H1 (cell line): Measurements from ENCODE around the gene NRIP3. TPM values are rescaled to one million over a fixed set of nuclear protein-coding genes. Genes with fewer than 3 reads are reported as not detected.

Experiments used
- CTCF ChIA-PET: fragments of 300-600 bp; sonication (Branson Sonifier 250); formaldehyde crosslinking; loops from one replicate; lab custom pipeline; 2021; ENCODE audit not compliant: partially characterized antibody; lab: Charles Lee
- POLR2A ChIA-PET: fragments of 300-600 bp; sonication (Branson Sonifier 250); formaldehyde crosslinking; loops from one replicate; lab custom pipeline; 2021; ENCODE audit warnings: inconsistent platforms; ENCODE audit not compliant: partially characterized antibody; lab: Charles Lee
- DNase-seq, 2 experiments: peaks; one replicate each; pipeline versions ENCODE4 v3.0.0 to v3.0.0-alpha.2; 2010 to 2022; ENCODE audit warnings: low spot score in 2 of 2, low read depth in 1 of 2, mixed read lengths in 1 of 2
- FAIRE-seq: peaks from 2 replicates; lab custom pipeline; 2011; peaks lifted over from hg19 to GRCh38; lab: Jason Lieb, UNC
- H2AFZ ChIP-seq: 2 replicates; pipeline ENCODE4 v1.8.1; 2012; ENCODE audit warnings: low read length, inconsistent platforms
- H2AK5ac ChIP-seq: 2 replicates; pipeline ENCODE4 v1.6.1; 2013; ENCODE audit warnings: low read depth, low read length
- H2BK120ac ChIP-seq: replicated peaks from 2 replicates; pipeline ENCODE3; 2013; ENCODE audit warnings: low read depth, low read length, inconsistent platforms
- H2BK12ac ChIP-seq: 2 replicates; pipeline ENCODE4 v1.6.1; 2013; ENCODE audit warnings: low read depth, low read length
- H2BK15ac ChIP-seq: 2 replicates; pipeline ENCODE4 v1.6.1; 2013; ENCODE audit warnings: low read length
- H2BK20ac ChIP-seq: 2 replicates; pipeline ENCODE4 v1.6.1; 2013; ENCODE audit warnings: low read length
- H2BK5ac ChIP-seq: 2 replicates; pipeline ENCODE4 v1.6.1; 2013; ENCODE audit warnings: low read depth, low read length
- H3K14ac ChIP-seq: 2 replicates; pipeline ENCODE4 v1.6.1; 2013; ENCODE audit warnings: inconsistent platforms; ENCODE audit not compliant: insufficient read length
- H3K18ac ChIP-seq: 2 replicates; pipeline ENCODE4 v1.6.1; 2013; ENCODE audit warnings: low read length; ENCODE audit errors: extremely low read depth
- H3K23ac ChIP-seq: 2 replicates; pipeline ENCODE4 v1.6.1; 2013; ENCODE audit warnings: inconsistent platforms; ENCODE audit not compliant: insufficient read length
- H3K23me2 ChIP-seq: 2 replicates; pipeline ENCODE4 v1.6.1; 2013; ENCODE audit warnings: low read depth, low read length
- H3K27ac ChIP-seq: 2 replicates; pipeline ENCODE4 v1.6.1; 2011; ENCODE audit warnings: low read depth, low read length, inconsistent platforms
- H3K27me3 ChIP-seq, 4 experiments: replicated peaks in 1 of 4; 1 replicate in 1 of 4; 2 replicates in 3 of 4; pipeline versions ENCODE4 v1.6.1 to v1.8.1; 2011 to 2013; ENCODE audit warnings: low read length in 3 of 4, mild to moderate bottlenecking in 3 of 4, inconsistent platforms in 2 of 4, mixed read lengths in 2 of 4, moderate library complexity in 1 of 4; ENCODE audit not compliant: control insufficient read depth in 3 of 4, insufficient read depth in 3 of 4; ENCODE audit errors: extremely low read depth in 1 of 4
- H3K36me3 ChIP-seq, 4 experiments: 2 replicates each; pipeline versions ENCODE4 v1.6.1 to v1.8.1; 2011 to 2013; ENCODE audit warnings: mild to moderate bottlenecking in 4 of 4, low read length in 3 of 4, moderate library complexity in 2 of 4, control low read depth in 1 of 4, inconsistent platforms in 1 of 4; ENCODE audit not compliant: insufficient read depth in 4 of 4, control insufficient read depth in 2 of 4
- H3K4ac ChIP-seq: replicated peaks from 2 replicates; pipeline ENCODE3; 2013; ENCODE audit warnings: low read length, low read depth, mixed read lengths, inconsistent platforms; ENCODE audit not compliant: insufficient read length
- H3K4me1 ChIP-seq, 4 experiments: replicated peaks in 1 of 4; 1 replicate in 1 of 4; 2 replicates in 3 of 4; pipeline versions ENCODE4 v1.6.1 to v1.8.1; 2011 to 2013; ENCODE audit warnings: low read length in 3 of 4, inconsistent platforms in 2 of 4, mixed read lengths in 1 of 4; ENCODE audit not compliant: insufficient read depth in 4 of 4, control insufficient read depth in 3 of 4
- H3K4me2 ChIP-seq, 2 experiments: 2 replicates each; pipeline versions ENCODE4 v1.6.1 to v1.8.1; 2011 to 2013; ENCODE audit warnings: low read depth in 2 of 2, low read length in 2 of 2, control low read depth in 1 of 2, inconsistent platforms in 1 of 2, mild to moderate bottlenecking in 1 of 2; ENCODE audit not compliant: insufficient read depth in 1 of 2
- H3K4me3 ChIP-seq, 4 experiments: fragments of 200-600, 300-600 bp in 1 of 4; sonication (generic), shearing (Covaris generic), sonication (Bioruptor Twin) in 1 of 4; 2 replicates each; pipeline versions ENCODE4 v1.5.1 to v1.8.1; 2011 to 2016; ENCODE audit warnings: low read length in 4 of 4, low read depth in 3 of 4, control low read depth in 2 of 4, inconsistent platforms in 2 of 4, mild to moderate bottlenecking in 2 of 4, mixed read lengths in 1 of 4, moderate library complexity in 1 of 4; ENCODE audit not compliant: insufficient read depth in 2 of 4; ENCODE audit errors: extremely low read depth in 1 of 4
- H3K56ac ChIP-seq: replicated peaks from 2 replicates; pipeline ENCODE3; 2013; ENCODE audit warnings: low read depth, mild to moderate bottlenecking, mixed read lengths, low read length, inconsistent platforms; ENCODE audit not compliant: insufficient read length
- H3K79me1 ChIP-seq: 2 replicates; pipeline ENCODE4 v1.6.1; 2013; ENCODE audit warnings: low read depth, low read length, control low read depth
- H3K79me2 ChIP-seq, 2 experiments: 2 replicates each; pipeline versions ENCODE4 v1.6.1 to v1.8.1; 2012 to 2013; ENCODE audit warnings: low read length in 2 of 2, mild to moderate bottlenecking in 2 of 2, inconsistent platforms in 1 of 2; ENCODE audit not compliant: insufficient read depth in 2 of 2, control insufficient read depth in 1 of 2
- H3K9ac ChIP-seq, 4 experiments: replicated peaks in 1 of 4; 1 replicate in 1 of 4; 2 replicates in 3 of 4; pipeline versions ENCODE4 v1.6.1 to v1.8.1; 2011 to 2013; ENCODE audit warnings: low read depth in 3 of 4, low read length in 3 of 4, control low read depth in 2 of 4, mild to moderate bottlenecking in 2 of 4, moderate library complexity in 2 of 4, inconsistent platforms in 1 of 4; ENCODE audit errors: extremely low read depth in 1 of 4
- H3K9me3 ChIP-seq, 2 experiments: 2 replicates each; pipeline versions ENCODE4 v1.6.1 to v1.8.1; 2012 to 2013; ENCODE audit warnings: mild to moderate bottlenecking in 2 of 2, moderate library complexity in 2 of 2, control low read depth in 1 of 2, inconsistent platforms in 1 of 2, low read depth in 1 of 2, low read length in 1 of 2, mixed read lengths in 1 of 2; ENCODE audit not compliant: insufficient read depth in 2 of 2
- H4K20me1 ChIP-seq, 2 experiments: replicated peaks in 1 of 2; 2 replicates each; pipeline versions ENCODE3 to v1.8.1; 2011 to 2013; ENCODE audit warnings: inconsistent platforms in 2 of 2, low read length in 2 of 2, mild to moderate bottlenecking in 1 of 2; ENCODE audit not compliant: insufficient read depth in 2 of 2, control insufficient read depth in 1 of 2
- H4K5ac ChIP-seq: 2 replicates; pipeline ENCODE4 v1.6.1; 2013; ENCODE audit warnings: low read length, low read depth, mixed read lengths, inconsistent platforms; ENCODE audit not compliant: insufficient read length
- H4K8ac ChIP-seq: 2 replicates; pipeline ENCODE4 v1.8.0; 2013; ENCODE audit warnings: mild to moderate bottlenecking, moderate library complexity, low read length, inconsistent platforms; ENCODE audit not compliant: insufficient read depth; ENCODE audit errors: extremely low read depth
- H4K91ac ChIP-seq: replicated peaks from 2 replicates; pipeline ENCODE3; 2013; ENCODE audit warnings: low read length, mixed read lengths, inconsistent platforms; ENCODE audit not compliant: insufficient read length
- BCL11A ChIP-seq, 2 experiments: IDR thresholded peaks; one replicate each; pipeline ENCODE4 v1.6.1; 2011; ENCODE audit warnings: low read depth in 2 of 2, low read length in 2 of 2, mild to moderate bottlenecking in 2 of 2
- CHD1 ChIP-seq: IDR thresholded peaks from 2 replicates; pipeline ENCODE4 v1.6.1; 2012; ENCODE audit warnings: low read depth, low read length, improper control_type of control experiment
- HDAC6 ChIP-seq: IDR thresholded peaks from one replicate; pipeline ENCODE4 v1.7.1; 2012; ENCODE audit warnings: low read depth, mild to moderate bottlenecking, inconsistent platforms, low read length, moderate library complexity
- NRF1 ChIP-seq: IDR thresholded peaks from 2 replicates; pipeline ENCODE4 v1.6.1; 2011; ENCODE audit warnings: mild to moderate bottlenecking, low read depth, low read length, improper control_type of control experiment
- POLR2AphosphoS5 ChIP-seq: IDR thresholded peaks from 2 replicates; pipeline ENCODE4 v1.6.1; 2011; ENCODE audit warnings: low read depth, low read length
- POU5F1 ChIP-seq: IDR thresholded peaks from 2 replicates; pipeline ENCODE4 v1.6.1; 2011; ENCODE audit warnings: low read depth, mild to moderate bottlenecking, low read length, moderate library complexity
- SUZ12 ChIP-seq: fragments of 200-600 bp; sonication (generic); IDR thresholded peaks from 2 replicates; pipeline ENCODE4 v1.6.1; 2012; ENCODE audit warnings: mild to moderate bottlenecking, inconsistent platforms, low read length, moderate library complexity, mixed read lengths
- TBP ChIP-seq: IDR thresholded peaks from 2 replicates; pipeline ENCODE4 v1.6.1; 2011; ENCODE audit warnings: low read depth, low read length, improper control_type of control experiment
- TCF12 ChIP-seq: IDR thresholded peaks from 2 replicates; pipeline ENCODE4 v1.6.1; 2011; ENCODE audit warnings: low read depth, mild to moderate bottlenecking, low read length
- TEAD4 ChIP-seq: IDR thresholded peaks from 2 replicates; pipeline ENCODE4 v1.6.1; 2012; ENCODE audit warnings: low read depth, low read length, inconsistent platforms, mixed read lengths
- WGBS, 2 experiments: shearing (Covaris generic) in 1 of 2; methylation state at CpG; one replicate each; pipeline versions ENCODE4 v1.1.6 to v1.1.7; 2013 to 2015; ENCODE audit warnings: low lambda C conversion rate in 2 of 2, mixed read lengths in 2 of 2, inconsistent platforms in 1 of 2, low coverage in 1 of 2, missing lambda C conversion rate in 1 of 2; ENCODE audit not compliant: insufficient replicate concordance in 2 of 2, insufficient coverage in 1 of 2, insufficient read length in 1 of 2; ENCODE audit errors: extremely low coverage in 1 of 2, missing lambda C conversion rate in 1 of 2; 5-methylcytosine and 5-hydroxymethylcytosine counted together
- polyA plus RNA-seq, 7 experiments: library from polyadenylated mRNA; depleted of rRNA in 3 of 7; stranded (reverse) in 5 of 7; unstranded in 2 of 7; fragments of >200 nt in 5 of 7; fragments of 200-250 nt in 2 of 7; gene quantifications; 1 replicate in 5 of 7; 2 replicates in 1 of 7; 4 replicates in 1 of 7; pipeline versions ENCODE4 v1.2.1 to v1.2.3, GENCODE V29; 2011 to 2013; ENCODE audit warnings: missing spikeins in 2 of 7, mixed read lengths in 2 of 7
- total RNA-seq: library from RNA; stranded (reverse); fragmentation: NEBNext Ultra II Directional; extraction: Animal tissue kit (Norgen Biotek cat#: 25700); gene quantifications from 2 replicates; pipeline ENCODE4 v1.2.1, GENCODE V29; 2021

Gene NRIP3
- total and polyA plus RNA-seq, 2 of the 8 experiments (the other 6 are each of a cell fraction or from before 2014, with no cell fraction given) = 3.9 to 7.1 TPM

- H2AFZ ChIP-seq = 0 out of 2 replicates have a peak within 1 kb of the TSS, but pooled peaks have one; percentile 24
- H2BK5ac ChIP-seq = peak within 1 kb of the TSS; percentile 38; the same call in 1 of the 2 replicates
- no peak within 1 kb of the TSS for H4K8ac ChIP-seq
- peaks cover 0 to 8% (median 1%) of the 10 kb centered on the region in 4 experiments; a peak in 2 of 7 replicates for H3K4me1 ChIP-seq
- POLR2A ChIA-PET = interaction anchor here (0.6 kb wide), 1 partner anchor 26 kb away, joined by 3 read pairs; no protein-coding TSS in a partner anchor
- no peak within 1 kb of the TSS for H3K23ac ChIP-seq
- H3K79me1 ChIP-seq = no peaks in the 10 kb centered on the region
- TF ChIP-seq TEAD4 = no peak
- TF ChIP-seq BCL11A (IDR thresholded peaks at IDR 0.05; ENCODE audit: low read depth in 2 of 2, low read length in 2 of 2) = no peak
- no peak for TF ChIP-seq TBP
- TF ChIP-seq SUZ12 = no peak
- no peak for TF ChIP-seq NRF1
- TF ChIP-seq HDAC6 = no peak
- no peak for TF ChIP-seq TCF12
- TF ChIP-seq POU5F1 = no peak
- TF ChIP-seq POLR2AphosphoS5 = no peak
- no peak for TF ChIP-seq CHD1
- H3K27ac ChIP-seq = no peak within 1 kb of the TSS; the same call in 1 of the 2 replicates
- no peaks in the 10 kb centered on the region for H4K20me1 ChIP-seq
- H3K9me3 ChIP-seq = no peaks in the 10 kb centered on the region
- no peaks in the 10 kb centered on the region for H3K23me2 ChIP-seq
- no peak within 1 kb of the TSS for H2BK20ac ChIP-seq
- no peak within 1 kb of the TSS for H2BK15ac ChIP-seq
- H2BK120ac ChIP-seq = peak within 1 kb of the TSS; percentile 11
- no peak within 1 kb of the TSS for H3K4me2 ChIP-seq
- peak within 1 kb of the TSS; percentile 20; the same call in 1 of the 2 replicates for H3K18ac ChIP-seq
- H4K91ac ChIP-seq = peak within 1 kb of the TSS; percentile 38
- no peak for DNase-seq
- H3K36me3 ChIP-seq = no peaks in the 10 kb centered on the region
- H2AK5ac ChIP-seq = no peak within 1 kb of the TSS; the same call in 1 of the 2 replicates
- H3K4me3 ChIP-seq = no peak within 1 kb of the TSS
- CTCF ChIA-PET = interaction anchor here (1.3 to 2.6 kb wide), 8 partner anchors 11 to 205 kb away, joined by 3 to 14 read pairs (median 6); partner anchors contain the start of gene TMEM9B
- H3K9ac ChIP-seq = no peak within 1 kb of the TSS
- no peaks in the 10 kb centered on the region for H3K79me2 ChIP-seq
- H4K5ac ChIP-seq = no peak within 1 kb of the TSS
- no peak within 1 kb of the TSS for H3K4ac ChIP-seq
- no peak for FAIRE-seq
- WGBS, 2 experiments = 83% methylated on average over 12 of the region's 12 CpGs; no CpG with 5 or more reads in 1 of the 2 experiments
- H3K14ac ChIP-seq = no peak within 1 kb of the TSS
- no peaks in the 10 kb centered on the region for H3K27me3 ChIP-seq
- H2BK12ac ChIP-seq = peak within 1 kb of the TSS; percentile 46; the same call in 1 of the 2 replicates
- H3K56ac ChIP-seq = no peak within 1 kb of the TSS
Observed at GRCh38 chr11:8932564-8933180, 71.1 kb downstream of the NRIP3 start, which contains the start of gene C11orf16. C11orf16 (minus strand) TSS chr11:8932947; CDS start chr11:8932308, 639 bp downstream.
